Thymus (tissue), 11 donors: ENCODE results near the gene PSTPIP1. TPM values are rescaled to one million over a fixed set of nuclear protein-coding genes. Genes with fewer than 3 reads are reported as not detected.

Source experiments
- DNase-seq, 9 donors: peaks; one replicate each; pipeline ENCODE4 v3.0.0-alpha.2; 2013; ENCODE audit warnings: low spot score in 9 of 9, low read depth in 6 of 9, missing footprints in 1 of 9
- H3K27ac ChIP-seq, 2 donors: one replicate each; pipeline ENCODE4 v1.5.1; 2013; ENCODE audit warnings: control low read depth in 1 of 2, low read depth in 1 of 2, low read length in 1 of 2, mild to moderate bottlenecking in 1 of 2, moderate library complexity in 1 of 2
- H3K27me3 ChIP-seq, 2 donors: one replicate each; pipeline ENCODE4 v1.5.1; 2013; ENCODE audit warnings: low read length in 1 of 2; ENCODE audit not compliant: control insufficient read depth in 2 of 2, insufficient read depth in 1 of 2
- H3K36me3 ChIP-seq, 2 donors: one replicate each; pipeline ENCODE4 v1.5.1; 2013; ENCODE audit warnings: low read length in 1 of 2, mild to moderate bottlenecking in 1 of 2, moderate library complexity in 1 of 2; ENCODE audit not compliant: control insufficient read depth in 2 of 2, insufficient read depth in 2 of 2
- H3K4me1 ChIP-seq, 2 donors: one replicate each; pipeline ENCODE4 v1.5.1; 2013; ENCODE audit warnings: low read length in 2 of 2; ENCODE audit not compliant: control insufficient read depth in 2 of 2, insufficient read depth in 2 of 2
- H3K4me3 ChIP-seq, 2 donors: one replicate each; pipeline ENCODE4 v1.5.1; 2013; ENCODE audit warnings: low read length in 2 of 2, control low read depth in 1 of 2, mild to moderate bottlenecking in 1 of 2
- H3K9me3 ChIP-seq, 2 donors: one replicate each; pipeline ENCODE4 v1.5.1; 2013; ENCODE audit warnings: low read length in 1 of 2, mild to moderate bottlenecking in 1 of 2; ENCODE audit not compliant: control insufficient read depth in 2 of 2, insufficient read depth in 1 of 2
- WGBS: extraction: QIAGEN DNeasy Blood & Tissue Kit; methylation state at CpG from one replicate; pipeline ENCODE4 v1.1.7; 2013; 5-methylcytosine and 5-hydroxymethylcytosine counted together
- polyA plus RNA-seq: library from polyadenylated mRNA; stranded (reverse); fragments of 200-250 nt; gene quantifications from one replicate; pipeline ENCODE4 v1.2.3, GENCODE V29; 2013
- total RNA-seq: library from RNA; stranded (reverse); fragments of 120-200 nt; gene quantifications from one replicate; pipeline ENCODE4 v1.2.4, GENCODE V29; 2013
- donor health status: healthy.

The PSTPIP1 gene
- total and polyA plus RNA-seq, 2 donors, result 16.0 to 54.8 TPM

GRCh38 chr15:77075528-77075927, 80.6 kb downstream of the PSTPIP1 start:
- 87% methylated on average over 9 of the region's 9 CpGs for WGBS
- Histone ChIP-seq H3K27ac (no peak overlapping the region), H3K4me3 (no peak overlapping the region), H3K4me1 (peaks cover 4 to 5% of the 10 kb centered on the region in 2 donors), H3K36me3 (no peaks in the 10 kb centered on the region), H3K9me3 (peaks cover 0 to 2% of the 10 kb centered on the region in 2 donors), H3K27me3 (no peaks in the 10 kb centered on the region)
- no peak for DNase-seq

GRCh38 chr15:77076323-77076915, 81.5 kb downstream of the PSTPIP1 start:
- Histone ChIP-seq H3K4me3 (no peak overlapping the region), H3K27me3 (no peaks in the 10 kb centered on the region), H3K27ac (no peak overlapping the region), H3K36me3 (no peaks in the 10 kb centered on the region), H3K9me3 (peaks cover 0 to 2% of the 10 kb centered on the region in 2 donors), H3K4me1 (peaks cover under 1% of the 10 kb centered on the region in 2 donors)
- DNase-seq, result no peak
- WGBS, result 94% methylated on average over 4 of the region's 4 CpGs

- no peak overlapping the region for H3K27ac ChIP-seq
- H3K4me1 ChIP-seq, result peaks cover 5 to 11% of the 10 kb centered on the region in 2 donors
- H3K36me3 ChIP-seq, result no peaks in the 10 kb centered on the region
- 93% methylated on average over 5 of the region's 5 CpGs for WGBS
- H3K4me3 ChIP-seq, result no peak overlapping the region
- peaks cover 0 to 3% of the 10 kb centered on the region in 2 donors for H3K9me3 ChIP-seq
- DNase-seq, result no peak
- H3K27me3 ChIP-seq, result no peaks in the 10 kb centered on the region
These were observed 87.0 kb downstream of the PSTPIP1 start for GRCh38 chr15:77081971-77082370.

GRCh38 chr15:77083381-77084160, 88.6 kb downstream of the PSTPIP1 start:
- DNase-seq, result peak in 4 of 9 donors; percentile 58 to 81 (median 70)
- 16% methylated on average over 21 of the region's 21 CpGs for WGBS
- no peaks in the 10 kb centered on the region for H3K36me3 ChIP-seq
- no peak overlapping the region for H3K27ac ChIP-seq
- peaks cover 0 to 3% of the 10 kb centered on the region in 2 donors for H3K9me3 ChIP-seq
- peak overlapping the region; percentile 7 to 8 for H3K4me3 ChIP-seq
- no peaks in the 10 kb centered on the region for H3K27me3 ChIP-seq
- H3K4me1 ChIP-seq, result peaks cover 5 to 11% of the 10 kb centered on the region in 2 donors

- H3K27me3 ChIP-seq, result no peaks in the 10 kb centered on the region
- 97% methylated on average over 8 of the region's 8 CpGs for WGBS
- H3K9me3 ChIP-seq, result peaks cover 0 to 3% of the 10 kb centered on the region in 2 donors
- DNase-seq, result no peak
- H3K4me3 ChIP-seq, result no peak overlapping the region
- H3K4me1 ChIP-seq, result peaks cover 5 to 11% of the 10 kb centered on the region in 2 donors
- H3K36me3 ChIP-seq, result no peaks in the 10 kb centered on the region
- H3K27ac ChIP-seq, result no peak overlapping the region
These were observed 89.5 kb downstream of the PSTPIP1 start for GRCh38 chr15:77084436-77084835.

- no peak overlapping the region for H3K4me3 ChIP-seq
- DNase-seq, result no peak
- H3K27ac ChIP-seq, result no peak overlapping the region
- peaks cover 5 to 11% of the 10 kb centered on the region in 2 donors for H3K4me1 ChIP-seq
- H3K9me3 ChIP-seq, result peaks cover 0 to 3% of the 10 kb centered on the region in 2 donors
- WGBS, result 75% methylated on average over 2 of the region's 2 CpGs
- H3K36me3 ChIP-seq, result no peaks in the 10 kb centered on the region
- H3K27me3 ChIP-seq, result no peaks in the 10 kb centered on the region
These were observed 90.4 kb downstream of the PSTPIP1 start for GRCh38 chr15:77085297-77085696.

Other genes with a start within 250 kb of the PSTPIP1 start
- 15.7 TPM for gene SCAPER, start 89.8 kb upstream of the PSTPIP1 start, total RNA-seq
- 15.9 TPM for gene SCAPER, start 89.8 kb upstream of the PSTPIP1 start, polyA plus RNA-seq
- gene RCN2, start 63.4 kb upstream of the PSTPIP1 start, total RNA-seq, result 31.6 TPM
- gene RCN2, start 63.4 kb upstream of the PSTPIP1 start, polyA plus RNA-seq, result 51.7 TPM
- 108 TPM for gene TSPAN3, start 76.0 kb downstream of the PSTPIP1 start, total RNA-seq
- gene TSPAN3, start 76.0 kb downstream of the PSTPIP1 start, polyA plus RNA-seq, result 127 TPM